ENCODE results near the gene PLA2G3.

GRCh38 chr22:31126869-31127175, 13.5 kb downstream of the PLA2G3 start:
- TF ChIP-seq, protein P1, sequence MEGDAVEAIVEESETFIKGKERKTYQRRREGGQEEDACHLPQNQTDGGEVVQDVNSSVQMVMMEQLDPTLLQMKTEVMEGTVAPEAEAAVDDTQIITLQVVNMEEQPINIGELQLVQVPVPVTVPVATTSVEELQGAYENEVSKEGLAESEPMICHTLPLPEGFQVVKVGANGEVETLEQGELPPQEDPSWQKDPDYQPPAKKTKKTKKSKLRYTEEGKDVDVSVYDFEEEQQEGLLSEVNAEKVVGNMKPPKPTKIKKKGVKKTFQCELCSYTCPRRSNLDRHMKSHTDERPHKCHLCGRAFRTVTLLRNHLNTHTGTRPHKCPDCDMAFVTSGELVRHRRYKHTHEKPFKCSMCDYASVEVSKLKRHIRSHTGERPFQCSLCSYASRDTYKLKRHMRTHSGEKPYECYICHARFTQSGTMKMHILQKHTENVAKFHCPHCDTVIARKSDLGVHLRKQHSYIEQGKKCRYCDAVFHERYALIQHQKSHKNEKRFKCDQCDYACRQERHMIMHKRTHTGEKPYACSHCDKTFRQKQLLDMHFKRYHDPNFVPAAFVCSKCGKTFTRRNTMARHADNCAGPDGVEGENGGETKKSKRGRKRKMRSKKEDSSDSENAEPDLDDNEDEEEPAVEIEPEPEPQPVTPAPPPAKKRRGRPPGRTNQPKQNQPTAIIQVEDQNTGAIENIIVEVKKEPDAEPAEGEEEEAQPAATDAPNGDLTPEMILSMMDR (IDR thresholded peaks at IDR 0.05): no peak
- no peak for TF ChIP-seq ZFX (IDR thresholded peaks at IDR 0.05; ENCODE audit: borderline replicate concordance)

All from 22Rv1 (cell line).